K562 (cell line): ENCODE results near the gene C18orf32. TPM values are rescaled to one million over a fixed set of nuclear protein-coding genes. Genes with fewer than 3 reads are reported as not detected.

Experiments used
- ARID3A ChIP-seq: IDR thresholded peaks from 2 replicates; pipeline ENCODE4 v1.6.1; 2012; ENCODE audit warnings: low read depth, low read length, improper control_type of control experiment, borderline replicate concordance
- BDP1 ChIP-seq: IDR thresholded peaks from 3 replicates; pipeline ENCODE4 v1.6.1; 2011; ENCODE audit not compliant: insufficient read length, insufficient read depth
- BMI1 ChIP-seq: fragments of 150-350 bp; IDR thresholded peaks from 2 replicates; pipeline ENCODE4 v1.6.1; 2014; ENCODE audit warnings: low read length
- CHD7 ChIP-seq: fragments of 200-600 bp; sonication (generic); IDR thresholded peaks from one replicate; pipeline ENCODE4 v1.6.1; 2012; ENCODE audit warnings: mild to moderate bottlenecking, low read depth, low read length, inconsistent platforms
- FOXM1 ChIP-seq, 2 experiments: fragments of 450-650 bp in 1 of 2; sonication (generic) in 1 of 2; formaldehyde crosslinking in 1 of 2; IDR thresholded peaks; 2 replicates each; pipeline versions ENCODE4 v1.6.1 to v1.9.0; 2017 to 2022; ENCODE audit warnings: low read depth in 2 of 2, mild to moderate bottlenecking in 2 of 2, missing genetic modification reagents in 1 of 2, moderate library complexity in 1 of 2
- JUND ChIP-seq, 2 experiments: IDR thresholded peaks; 2 replicates in 1 of 2; 3 replicates in 1 of 2; pipeline ENCODE4 v1.6.1; 2011; ENCODE audit warnings: borderline replicate concordance in 2 of 2, low read depth in 2 of 2, low read length in 2 of 2, improper control_type of control experiment in 1 of 2, missing biosample characterization in 1 of 2, missing genetic modification characterization in 1 of 2, missing genetic modification reagents in 1 of 2
- MTA3 ChIP-seq: fragments of 450-650 bp; formaldehyde crosslinking; IDR thresholded peaks from 2 replicates; pipeline ENCODE4 v1.6.1; 2017; ENCODE audit warnings: mild to moderate bottlenecking, borderline replicate concordance
- RAD21 ChIP-seq, 2 experiments: fragments of 250-450 bp in 1 of 2; fragments of 450-650 bp in 1 of 2; sonication (Bioruptor Pico) in 1 of 2; formaldehyde crosslinking in 1 of 2; IDR thresholded peaks in 1 of 2; conservative IDR thresholded peaks in 1 of 2; 2 replicates each; pipeline versions ENCODE4 v1.4.0 to v1.8.0; 2020 to 2022; ENCODE audit warnings: mild to moderate bottlenecking in 2 of 2, moderate library complexity in 1 of 2
- SIN3B ChIP-seq: fragments of 450-650 bp; IDR thresholded peaks from 2 replicates; pipeline ENCODE4 v1.6.1; 2017; ENCODE audit warnings: low read depth, mild to moderate bottlenecking, moderate library complexity
- SP2 ChIP-seq: IDR thresholded peaks from 2 replicates; pipeline ENCODE4 v1.6.1; 2011; ENCODE audit warnings: mild to moderate bottlenecking, low read depth, low read length, moderate library complexity; ENCODE audit not compliant: poor library complexity, severe bottlenecking; ENCODE audit errors: extremely low read depth
- ZNF197 ChIP-seq: fragments of 200-800 bp; sonication (Bioruptor generic); IDR thresholded peaks from 2 replicates; pipeline ENCODE4 v1.6.1; 2016; ENCODE audit warnings: low read depth, missing genetic modification characterization, missing compliant biosample characterization
- ZNF436 ChIP-seq: fragments of 250-450, 450-650 bp; sonication (Bioruptor Pico); formaldehyde crosslinking; IDR thresholded peaks from 2 replicates; pipeline ENCODE4 v1.7.0; 2020; ENCODE audit warnings: mild to moderate bottlenecking
- polyA plus RNA-seq, 8 experiments: library from polyadenylated mRNA; depleted of rRNA in 4 of 8; stranded (reverse) in 5 of 8; unstranded in 3 of 8; fragments of >200 nt; fragmentation: Nextera tagmentation in 2 of 8; fragmentation: Illumina TruSeq in 1 of 8; extraction: Ambion mirVana in 2 of 8; extraction: Trizol in 1 of 8; gene quantifications; 2 replicates each; pipeline versions ENCODE4 v1.2.1 to v1.2.3, GENCODE V29; 2011 to 2014; ENCODE audit warnings: inconsistent platforms in 1 of 8, missing spikeins in 1 of 8
- total RNA-seq, 7 experiments: library from RNA; depleted of rRNA in 6 of 7; stranded (reverse); fragments of >200 nt in 6 of 7; fragmentation: Illumina TruSeq in 2 of 7; extraction: Trizol in 2 of 7; gene quantifications; 2 replicates each; pipeline versions ENCODE4 v1.2.1 to v1.2.3, GENCODE V29; 2011 to 2021; ENCODE audit warnings: low replicate concordance in 1 of 7

C18orf32 gene
- total and polyA plus RNA-seq, 9 of the 15 experiments (the other 6 are each of a cell fraction or from before 2014, with no cell fraction given) = 8.5 to 35.0 (median 20.4) TPM

- TF ChIP-seq ARID3A (no peak), FOXM1 (IDR thresholded peaks at IDR 0.05; ENCODE audit: low read depth) (no peak), FOXM1 (CRISPR knock-in tag; IDR thresholded peaks at IDR 0.05; ENCODE audit: low read depth) (no peak), ZNF436 (no peak), SIN3B (no peak), MTA3 (peak; percentile 64), BMI1 (no peak), RAD21 (CRISPR knock-in tag; conservative IDR thresholded peaks at IDR 0.05 in 1 of 2, IDR thresholded peaks at IDR 0.05 in 1 of 2) (no peak), CHD7 (no peak), JUND (IDR thresholded peaks at IDR 0.05; ENCODE audit: borderline replicate concordance, low read depth, low read length) (0 out of 2 replicates have a peak, but pooled peaks have one; percentile 25), JUND (tag; IDR thresholded peaks at IDR 0.05; ENCODE audit: borderline replicate concordance, low read depth, low read length) (no peak), ZNF197 (CRISPR knock-in tag) (no peak), SP2 (no peak), BDP1 (no peak)
Measured at GRCh38 chr18:49491857-49492693, 5.0 kb upstream of the C18orf32 start, which contains the start of gene RPL17 (continued).
